ENCODE data around the gene RAPSN. TPM values are rescaled to one million over a fixed set of nuclear protein-coding genes. Genes with fewer than 3 reads are reported as not detected.

The RAPSN gene
- total RNA-seq, 6 experiments from 2014 or later, result 0.15 to 0.49 (median 0.25) TPM; not detected in 3

DNA sequence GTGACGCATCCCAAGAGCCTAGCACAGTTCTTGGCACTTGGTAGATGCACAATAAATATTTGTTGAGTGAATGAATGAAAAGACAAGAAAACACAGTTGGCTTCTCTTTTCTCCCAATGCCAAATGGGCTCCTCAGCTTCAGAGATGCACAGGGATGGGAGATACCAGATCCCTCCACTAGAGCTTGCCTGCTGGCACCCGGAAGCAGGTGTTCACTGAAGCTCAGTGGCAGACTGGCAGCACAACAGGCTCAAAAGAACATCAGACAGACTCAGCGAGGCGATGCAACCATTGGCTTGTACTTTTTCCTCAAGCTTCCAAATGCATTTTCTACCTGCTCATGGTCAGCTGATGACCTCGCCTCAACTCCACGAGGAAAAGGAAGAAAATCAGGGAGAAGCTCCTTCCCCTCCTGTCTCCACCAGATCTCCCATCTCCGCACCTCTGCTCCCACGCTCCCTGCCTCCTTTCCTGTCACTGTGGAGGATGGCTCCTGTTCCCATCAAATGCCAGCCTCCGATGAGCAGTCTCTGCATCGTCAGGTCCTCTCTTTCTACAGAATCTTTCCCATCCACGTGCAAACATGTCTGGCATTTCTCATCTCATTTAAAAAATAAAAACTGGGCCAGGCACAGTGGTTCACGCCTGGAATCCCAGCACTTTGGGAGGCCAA, 5.8 kb downstream of the RAPSN start:
- TF ChIP-seq, protein P1, sequence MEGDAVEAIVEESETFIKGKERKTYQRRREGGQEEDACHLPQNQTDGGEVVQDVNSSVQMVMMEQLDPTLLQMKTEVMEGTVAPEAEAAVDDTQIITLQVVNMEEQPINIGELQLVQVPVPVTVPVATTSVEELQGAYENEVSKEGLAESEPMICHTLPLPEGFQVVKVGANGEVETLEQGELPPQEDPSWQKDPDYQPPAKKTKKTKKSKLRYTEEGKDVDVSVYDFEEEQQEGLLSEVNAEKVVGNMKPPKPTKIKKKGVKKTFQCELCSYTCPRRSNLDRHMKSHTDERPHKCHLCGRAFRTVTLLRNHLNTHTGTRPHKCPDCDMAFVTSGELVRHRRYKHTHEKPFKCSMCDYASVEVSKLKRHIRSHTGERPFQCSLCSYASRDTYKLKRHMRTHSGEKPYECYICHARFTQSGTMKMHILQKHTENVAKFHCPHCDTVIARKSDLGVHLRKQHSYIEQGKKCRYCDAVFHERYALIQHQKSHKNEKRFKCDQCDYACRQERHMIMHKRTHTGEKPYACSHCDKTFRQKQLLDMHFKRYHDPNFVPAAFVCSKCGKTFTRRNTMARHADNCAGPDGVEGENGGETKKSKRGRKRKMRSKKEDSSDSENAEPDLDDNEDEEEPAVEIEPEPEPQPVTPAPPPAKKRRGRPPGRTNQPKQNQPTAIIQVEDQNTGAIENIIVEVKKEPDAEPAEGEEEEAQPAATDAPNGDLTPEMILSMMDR (IDR thresholded peaks at IDR 0.05), result no peak
- no peak for TF ChIP-seq POLR2A (IDR thresholded peaks at IDR 0.05)
- H3K4me3 ChIP-seq, result no peak overlapping the region
- H3K4me1 ChIP-seq, result peaks cover 0 to 8% (median under 1%) of the 10 kb centered on the region in 4 donors
- no peak for DNase-seq
- WGBS (ENCODE audit: insufficient coverage, low coverage, low lambda C conversion rate, missing lambda C conversion rate), result 88% methylated on average over 8 of the region's 12 CpGs
- no peaks in the 10 kb centered on the region for H3K9me3 ChIP-seq
- intact Hi-C loops (cut with DNase I), result no loop called here
- H3K27ac ChIP-seq, result no peak overlapping the region
- H3K36me3 ChIP-seq, result no peaks in the 10 kb centered on the region
- ATAC-seq, result no peak
- H3K27me3 ChIP-seq, result no peaks in the 10 kb centered on the region

DNA sequence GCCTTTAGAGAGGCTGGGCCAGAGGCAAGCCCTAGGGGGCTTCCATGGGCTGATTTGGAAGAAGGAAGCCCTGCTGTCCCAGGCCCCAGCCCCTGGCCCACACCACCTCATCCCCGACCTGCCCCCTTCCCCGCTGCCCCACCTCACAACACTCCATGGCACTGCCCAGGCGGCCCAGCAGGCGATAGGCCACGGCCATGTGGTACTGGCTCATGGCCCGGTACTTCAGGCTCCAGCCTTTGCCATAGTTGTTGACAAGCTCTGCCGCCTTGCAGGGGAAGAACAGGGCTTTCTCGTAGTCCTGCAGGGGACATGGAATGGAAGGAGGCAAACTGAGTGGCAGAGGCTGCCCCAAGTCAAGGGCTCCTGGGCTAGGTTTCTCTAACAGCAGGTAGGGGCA, 6.4 kb downstream of the RAPSN start:
- intact Hi-C loops (cut with DNase I), result no loop called here
- WGBS (ENCODE audit: insufficient coverage, low coverage, low lambda C conversion rate, missing lambda C conversion rate), result no CpG with 5 or more reads among the region's 8 CpGs
- no peak for ATAC-seq

DNA sequence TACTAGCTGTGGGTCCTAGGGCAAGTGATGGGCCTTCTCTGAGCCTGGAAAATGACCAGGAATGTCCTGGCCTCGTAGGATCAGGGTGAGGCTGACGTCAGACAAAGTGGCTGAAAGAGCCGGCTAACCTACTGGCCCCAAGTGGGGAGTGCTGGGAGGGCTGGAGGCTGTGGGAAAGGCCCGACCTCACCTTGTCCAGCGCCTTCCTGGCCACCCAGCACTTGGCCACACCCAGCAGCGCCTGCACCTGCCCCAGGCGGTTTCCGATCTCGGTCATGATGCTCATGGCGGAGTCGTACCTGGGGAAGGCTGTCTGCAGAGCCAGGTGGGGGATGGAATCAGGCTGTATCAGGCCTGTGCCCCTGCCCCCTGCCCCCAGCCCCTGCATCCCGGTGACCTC, 7.5 kb downstream of the RAPSN start:
- WGBS (ENCODE audit: insufficient coverage, low coverage, low lambda C conversion rate, missing lambda C conversion rate), result 76% methylated on average over 2 of the region's 12 CpGs
- ATAC-seq, result no peak
- H3K36me3 ChIP-seq, result no peaks in the 10 kb centered on the region
- DNase-seq, result no peak
- H3K4me3 ChIP-seq, result no peak overlapping the region
- no peak for TF ChIP-seq POLR2A (IDR thresholded peaks at IDR 0.05)
- TF ChIP-seq, protein P1 (IDR thresholded peaks at IDR 0.05), result no peak
- no peaks in the 10 kb centered on the region for H3K9me3 ChIP-seq
- H3K27me3 ChIP-seq, result no peaks in the 10 kb centered on the region
- intact Hi-C loops (cut with DNase I), result no loop called here
- no peak overlapping the region for H3K27ac ChIP-seq
- peaks cover 0 to 23% (median 6%) of the 10 kb centered on the region in 4 donors for H3K4me1 ChIP-seq

More for the DNA sequence above, 6.4 kb downstream of the RAPSN start:
- Histone ChIP-seq H3K36me3 (no peaks in the 10 kb centered on the region), H3K4me3 (no peak overlapping the region), H3K27ac (no peak overlapping the region), H3K27me3 (no peaks in the 10 kb centered on the region), H3K9me3 (no peaks in the 10 kb centered on the region), H3K4me1 (peaks cover 0 to 13% (median 3%) of the 10 kb centered on the region in 4 donors)
- DNase-seq, result no peak
- TF ChIP-seq, protein P1 (IDR thresholded peaks at IDR 0.05), result no peak

DNA sequence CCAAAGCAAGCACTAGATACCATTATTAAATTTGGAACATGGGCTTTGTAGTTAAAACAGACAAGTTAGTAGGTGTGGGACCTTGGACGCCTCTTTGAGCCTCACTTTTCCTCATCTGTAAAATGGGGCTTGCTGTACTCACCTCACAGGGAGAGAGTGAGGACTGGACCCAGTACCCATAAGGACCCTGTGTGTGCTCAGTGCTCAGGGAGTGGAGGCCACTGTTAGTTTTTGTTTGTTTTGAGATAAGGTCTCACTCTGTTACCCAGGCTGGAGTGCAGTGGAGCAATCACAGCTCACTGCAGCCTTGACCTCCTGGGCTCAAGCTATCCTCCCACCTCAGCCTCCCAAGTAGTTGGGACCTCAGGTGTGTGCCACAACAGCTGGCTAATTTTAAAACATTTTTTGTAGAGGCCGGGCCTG, 8.9 kb downstream of the RAPSN start:
- H3K9me3 ChIP-seq, result no peaks in the 10 kb centered on the region
- DNase-seq (no peak), ATAC-seq (no peak)
- peaks cover 0 to 35% (median 6%) of the 10 kb centered on the region in 4 donors for H3K4me1 ChIP-seq
- TF ChIP-seq POLR2A (IDR thresholded peaks at IDR 0.05), result no peak
- TF ChIP-seq, protein P1 (IDR thresholded peaks at IDR 0.05), result no peak
- 92% methylated on average over 2 of the region's 2 CpGs for WGBS (ENCODE audit: insufficient coverage, low coverage, low lambda C conversion rate, missing lambda C conversion rate)
- intact Hi-C loops (cut with DNase I), result no loop called here
- no peak overlapping the region for H3K4me3 ChIP-seq
- H3K27me3 ChIP-seq, result no peaks in the 10 kb centered on the region
- no peak overlapping the region for H3K27ac ChIP-seq
- no peaks in the 10 kb centered on the region for H3K36me3 ChIP-seq

Data from right lobe of liver (tissue), 6 donors.